ENCODE measurements around the gene APH1A. TPM values are rescaled to one million over a fixed set of nuclear protein-coding genes. Genes with fewer than 3 reads are reported as not detected.
"Not testable (repeated sequence)": the region's sequence is repeated elsewhere in the genome, so short reads cannot be mapped to it uniquely, and the experiment has no call there.

Gene APH1A
- total RNA-seq, 1 experiment from 2014 or later = 211 TPM

DNA sequence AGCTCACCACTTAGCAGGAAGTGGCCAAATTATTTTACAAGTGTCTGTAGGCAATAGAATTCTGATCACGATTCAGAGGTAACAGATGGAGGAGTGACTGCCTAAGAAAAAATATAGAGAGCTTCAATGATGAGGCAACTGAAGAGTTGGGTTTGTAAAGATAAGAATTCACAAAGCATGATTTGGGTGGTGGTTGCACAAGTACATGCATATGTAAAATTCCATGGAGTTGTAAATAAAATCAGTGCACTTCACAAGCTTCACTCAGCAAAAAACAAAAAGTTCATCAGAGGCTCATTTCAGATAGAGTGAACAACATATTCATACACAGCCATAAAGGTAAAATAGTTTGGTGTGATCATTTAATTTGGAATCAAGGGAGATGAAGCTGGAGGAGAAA, 43.8 kb downstream of the APH1A start:
- intact Hi-C loops (cut with micrococcal nuclease) = no loop called here
- no TSS peak for BruUV-seq (replicated peaks)
- ATAC-seq = no peak
- Histone ChIP-seq H3K4me3 (ENCODE audit: low read length) (no peak overlapping the region), H3K4me2 (ENCODE audit: low read length) (no peak overlapping the region), H4K20me1 (ENCODE audit: low read length) (no peaks in the 10 kb centered on the region), H3K4me1 (ENCODE audit: insufficient read depth, low read length) (no peaks in the 10 kb centered on the region), H3K9me3 (ENCODE audit: low read length) (no peaks in the 10 kb centered on the region), H3K36me3 (ENCODE audit: low read depth, low read length) (peaks cover 56% of the 10 kb centered on the region), H2AFZ (ENCODE audit: low read length) (no peak overlapping the region), H3K27ac (ENCODE audit: low read length) (no peak overlapping the region), H3K9ac (ENCODE audit: low read length) (no peak overlapping the region), H3F3A (ENCODE audit: low read length, unreplicated experiment) (no peaks in the 10 kb centered on the region), H3K79me2 (ENCODE audit: low read length) (0 out of 2 replicates have a peak, but pooled peaks cover 2% of the 10 kb centered on the region), H3K9me2 (replicated peaks; ENCODE audit: low read length) (no peaks in the 10 kb centered on the region), H3K27me3 (ENCODE audit: low read length) (no peaks in the 10 kb centered on the region)
- ChIA-PET POLR2A (ENCODE audit: unreplicated experiment) (no interaction called here), CTCF (no interaction called here)
- TF ChIP-seq, protein P1, sequence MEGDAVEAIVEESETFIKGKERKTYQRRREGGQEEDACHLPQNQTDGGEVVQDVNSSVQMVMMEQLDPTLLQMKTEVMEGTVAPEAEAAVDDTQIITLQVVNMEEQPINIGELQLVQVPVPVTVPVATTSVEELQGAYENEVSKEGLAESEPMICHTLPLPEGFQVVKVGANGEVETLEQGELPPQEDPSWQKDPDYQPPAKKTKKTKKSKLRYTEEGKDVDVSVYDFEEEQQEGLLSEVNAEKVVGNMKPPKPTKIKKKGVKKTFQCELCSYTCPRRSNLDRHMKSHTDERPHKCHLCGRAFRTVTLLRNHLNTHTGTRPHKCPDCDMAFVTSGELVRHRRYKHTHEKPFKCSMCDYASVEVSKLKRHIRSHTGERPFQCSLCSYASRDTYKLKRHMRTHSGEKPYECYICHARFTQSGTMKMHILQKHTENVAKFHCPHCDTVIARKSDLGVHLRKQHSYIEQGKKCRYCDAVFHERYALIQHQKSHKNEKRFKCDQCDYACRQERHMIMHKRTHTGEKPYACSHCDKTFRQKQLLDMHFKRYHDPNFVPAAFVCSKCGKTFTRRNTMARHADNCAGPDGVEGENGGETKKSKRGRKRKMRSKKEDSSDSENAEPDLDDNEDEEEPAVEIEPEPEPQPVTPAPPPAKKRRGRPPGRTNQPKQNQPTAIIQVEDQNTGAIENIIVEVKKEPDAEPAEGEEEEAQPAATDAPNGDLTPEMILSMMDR (conservative IDR thresholded peaks at IDR 0.05; ENCODE audit: low read depth, low read length) = no peak
- TF ChIP-seq EZH2 (IDR thresholded peaks at IDR 0.05; ENCODE audit: low read length, unreplicated experiment) = no peak
- TF ChIP-seq EZH2phosphoT487 (IDR thresholded peaks at IDR 0.05; ENCODE audit: borderline replicate concordance, low read length) = no peak
- DNase-seq = no peak

- H4K20me1 ChIP-seq (ENCODE audit: low read length) = no peaks in the 10 kb centered on the region
- no peaks in the 10 kb centered on the region for H3K4me1 ChIP-seq (ENCODE audit: insufficient read depth, low read length)
- no peaks in the 10 kb centered on the region for H3K79me2 ChIP-seq (ENCODE audit: low read length)
- TF ChIP-seq, protein P1 (conservative IDR thresholded peaks at IDR 0.05; ENCODE audit: low read depth, low read length) = peak; percentile 67
- no peak for TF ChIP-seq EZH2phosphoT487 (IDR thresholded peaks at IDR 0.05; ENCODE audit: borderline replicate concordance, low read length)
- no peaks in the 10 kb centered on the region for H3K27me3 ChIP-seq (ENCODE audit: low read length)
- BruUV-seq (replicated peaks) = no TSS peak
- H3K4me2 ChIP-seq (ENCODE audit: low read length) = no peak overlapping the region
- ATAC-seq = peak; percentile 62
- no peak overlapping the region for H3K4me3 ChIP-seq (ENCODE audit: low read length)
- intact Hi-C loops (cut with micrococcal nuclease) = loop anchor here (1.0 kb wide), 1 partner anchor 148 kb away; no protein-coding TSS in a partner anchor
- H3K9ac ChIP-seq (ENCODE audit: low read length) = no peak overlapping the region
- peaks cover 44% of the 10 kb centered on the region for H3K36me3 ChIP-seq (ENCODE audit: low read depth, low read length)
- H3F3A ChIP-seq (ENCODE audit: low read length, unreplicated experiment) = no peaks in the 10 kb centered on the region
- no peaks in the 10 kb centered on the region for H3K9me2 ChIP-seq (replicated peaks; ENCODE audit: low read length)
- ChIA-PET CTCF (no interaction called here), POLR2A (ENCODE audit: unreplicated experiment) (no interaction called here)
- peak; percentile 64 for DNase-seq
- H3K27ac ChIP-seq (ENCODE audit: low read length) = no peak overlapping the region
- H2AFZ ChIP-seq (ENCODE audit: low read length) = no peak overlapping the region
- no peaks in the 10 kb centered on the region for H3K9me3 ChIP-seq (ENCODE audit: low read length)
Measured at GRCh38 chr1:150221552-150221951, 47.3 kb downstream of the APH1A start.

DNA sequence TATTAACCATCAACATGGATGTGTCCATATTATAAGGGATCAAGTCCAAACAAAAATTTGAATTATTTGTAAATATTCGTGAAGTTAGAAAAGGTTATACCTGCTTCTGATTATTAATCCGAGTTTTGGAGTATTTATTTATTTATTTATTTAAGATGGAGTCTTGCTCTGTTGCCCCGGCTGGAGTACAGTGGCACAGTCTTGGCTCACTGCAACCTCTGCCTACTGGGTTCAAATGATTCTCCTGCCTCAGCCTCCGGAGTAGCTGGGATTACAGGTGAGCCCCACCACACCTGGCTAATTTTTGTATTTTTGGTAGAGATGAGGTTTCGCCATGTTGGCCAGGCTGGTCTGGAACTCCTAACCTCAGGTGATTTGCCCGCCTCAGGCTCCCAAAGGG, 53.0 kb downstream of the APH1A start:
- ATAC-seq; H3K4me1 ChIP-seq (ENCODE audit: insufficient read depth, low read length); H3K4me3 ChIP-seq (ENCODE audit: low read length); BruUV-seq (replicated peaks); DNase-seq; H3K4me2 ChIP-seq (ENCODE audit: low read length); H3K9me3 ChIP-seq (ENCODE audit: low read length); H3K27me3 ChIP-seq (ENCODE audit: low read length); H2AFZ ChIP-seq (ENCODE audit: low read length); H3K9me2 ChIP-seq (replicated peaks; ENCODE audit: low read length); intact Hi-C loops (cut with micrococcal nuclease); H3K9ac ChIP-seq (ENCODE audit: low read length); H3K27ac ChIP-seq (ENCODE audit: low read length); H3K79me2 ChIP-seq (ENCODE audit: low read length); H3F3A ChIP-seq (ENCODE audit: low read length, unreplicated experiment); H4K20me1 ChIP-seq (ENCODE audit: low read length); CTCF ChIA-PET: not testable (repeated sequence)
- H3K36me3 ChIP-seq (ENCODE audit: low read depth, low read length) = peaks cover 13% of the 10 kb centered on the region
- POLR2A ChIA-PET (ENCODE audit: unreplicated experiment) = interaction anchor here (0.7 kb wide), 1 partner anchor 28 kb away, joined by 4 read pairs; no protein-coding TSS in a partner anchor

Other genes with a start within 250 kb of the APH1A start
- gene VPS45, start 201.2 kb downstream of the APH1A start, total RNA-seq (2014; rRNA removed) = 39.5 and 47.8 TPM in 2 replicates
- gene PLEKHO1, start 119.1 kb downstream of the APH1A start, total RNA-seq (2014; rRNA removed) = 13.8 and 29.5 TPM in 2 replicates
- gene ANP32E, start 32.9 kb downstream of the APH1A start, total RNA-seq (2014; rRNA removed) = 42.0 and 47.4 TPM in 2 replicates
- not detected in 2 replicates for gene CA14, start 11.2 kb downstream of the APH1A start, total RNA-seq (2014; rRNA removed)
- 0.98 TPM in 1 of 2 replicates, not detected in the other for gene C1orf54, start 3.8 kb upstream of the APH1A start, total RNA-seq (2014; rRNA removed)
- gene CIART, start 13.5 kb upstream of the APH1A start, total RNA-seq (2014; rRNA removed) = 19.0 and 27.0 TPM in 2 replicates
- 109 and 124 TPM in 2 replicates for gene MRPS21, start 24.8 kb upstream of the APH1A start, total RNA-seq (2014; rRNA removed)
- gene PRPF3, start 52.5 kb upstream of the APH1A start, total RNA-seq (2014; rRNA removed) = 73.0 and 73.5 TPM in 2 replicates
- 12.5 and 12.6 TPM in 2 replicates for gene RPRD2, start 95.1 kb upstream of the APH1A start, total RNA-seq (2014; rRNA removed)
- 56.2 and 61.6 TPM in 2 replicates for gene TARS2, start 218.4 kb upstream of the APH1A start, total RNA-seq (2014; rRNA removed)
- 2.3 and 3.7 TPM in 2 replicates for gene ECM1, start 239.1 kb upstream of the APH1A start, total RNA-seq (2014; rRNA removed)
- gene FALEC, start 246.7 kb upstream of the APH1A start, total RNA-seq (2014; rRNA removed) = 0.73 TPM in 1 of 2 replicates, not detected in the other

Data from PC-3 (cell line).